Cerebellar cortex (tissue), 1 donor: Measurements from ENCODE around the gene TMED8.
"Not testable (repeated sequence)": the region's sequence is repeated elsewhere in the genome, so short reads cannot be mapped to it uniquely, and the experiment has no call there.

Source experiments
- DNase-seq: peaks from one replicate; pipeline ENCODE4 v3.0.0-alpha.2; 2015; ENCODE audit warnings: low spot score

Gene TMED8

DNA sequence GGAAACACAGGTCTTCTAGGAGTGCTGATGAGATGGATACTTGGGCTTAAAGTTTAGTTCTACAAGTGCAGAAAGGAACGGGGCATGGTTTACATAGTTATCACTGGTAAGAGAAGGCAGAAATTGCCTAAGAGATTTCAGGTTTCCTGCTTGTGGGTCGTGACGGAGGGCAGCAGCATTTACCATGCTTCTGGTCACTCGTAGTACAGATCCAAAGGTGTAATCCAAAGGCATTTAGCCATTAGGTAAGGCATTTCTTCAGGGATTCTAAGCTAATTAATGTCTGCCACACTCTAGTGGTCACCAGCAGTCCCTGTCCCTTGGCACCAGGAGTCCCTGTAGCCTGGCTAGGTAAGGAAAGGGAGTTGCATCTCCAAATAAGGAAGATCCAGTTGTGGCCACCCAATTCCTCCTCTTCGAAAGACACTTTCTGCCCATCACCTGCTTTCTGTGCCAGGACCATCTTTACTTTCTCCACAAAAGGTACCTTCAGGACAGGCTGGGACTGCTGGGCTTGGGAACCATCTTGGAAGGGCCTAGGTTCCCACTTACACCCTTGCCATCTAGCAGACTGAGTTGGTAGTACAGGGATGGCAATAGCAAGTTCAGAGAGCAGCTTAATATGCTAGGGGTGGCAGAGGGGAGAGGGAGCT lies 54.5 kb downstream of the TMED8 start:
- no peak for DNase-seq

DNA sequence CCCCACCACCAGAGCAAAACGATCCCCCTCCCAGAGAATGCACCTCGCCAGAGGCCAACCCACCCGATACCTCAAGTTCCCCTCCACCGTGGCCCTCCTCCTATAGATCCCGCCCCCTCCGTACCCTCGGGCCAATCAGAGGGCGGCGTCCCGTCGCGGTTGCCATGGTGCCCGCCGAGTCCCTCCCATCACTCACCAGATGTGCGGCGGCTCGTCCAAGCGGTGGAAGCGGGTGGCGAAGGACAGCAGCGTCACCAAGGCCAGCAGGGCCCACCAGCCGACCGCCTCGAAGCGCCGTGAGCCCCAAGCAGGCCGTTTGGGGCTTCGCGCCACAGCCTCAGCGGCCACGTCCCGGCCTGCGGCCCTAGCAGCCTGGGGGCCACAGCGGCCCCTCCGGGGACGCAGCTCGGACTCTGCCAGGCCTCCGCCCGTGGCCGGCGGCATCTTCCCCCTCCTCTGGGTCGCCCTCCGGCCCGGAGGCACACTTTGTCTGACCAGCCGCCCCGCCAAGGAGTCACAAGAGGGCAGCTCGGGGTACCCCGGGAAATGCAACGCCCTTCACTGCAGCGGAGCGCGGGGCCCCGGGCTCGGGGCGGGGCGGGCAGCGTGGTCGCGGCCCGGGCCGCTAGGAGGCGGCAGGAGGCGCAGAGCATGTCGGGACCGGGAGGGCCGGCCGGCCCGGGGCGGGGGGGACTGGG lies 56.5 kb downstream of the TMED8 start, which contains the start of gene POMT2:
TSS of gene POMT2 (minus strand) at position 646 of the 698 bp plus-strand sequence. CDS start at position 444, 202 bp downstream.
- DNase-seq, result peak; percentile 91

DNA sequence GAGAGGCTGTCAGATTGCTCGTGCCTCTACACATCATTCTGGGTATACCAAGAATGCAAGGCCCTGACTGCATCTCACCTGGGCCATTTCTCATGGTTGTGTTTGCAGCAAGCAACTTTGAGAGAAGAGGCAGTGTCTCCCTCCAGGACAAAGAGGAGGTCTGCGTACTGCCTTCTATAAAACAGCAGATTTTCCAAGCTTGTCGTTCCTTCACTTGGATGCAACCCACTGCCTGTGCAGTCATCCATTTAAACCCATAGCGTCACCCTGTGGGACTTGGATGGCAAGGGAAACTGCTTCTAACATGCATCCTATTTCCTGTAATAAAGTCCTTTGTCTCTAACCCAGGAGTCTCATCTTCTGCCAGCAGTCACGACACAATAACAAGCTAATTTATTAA lies 57.5 kb downstream of the TMED8 start:
- DNase-seq, result no peak

DNA sequence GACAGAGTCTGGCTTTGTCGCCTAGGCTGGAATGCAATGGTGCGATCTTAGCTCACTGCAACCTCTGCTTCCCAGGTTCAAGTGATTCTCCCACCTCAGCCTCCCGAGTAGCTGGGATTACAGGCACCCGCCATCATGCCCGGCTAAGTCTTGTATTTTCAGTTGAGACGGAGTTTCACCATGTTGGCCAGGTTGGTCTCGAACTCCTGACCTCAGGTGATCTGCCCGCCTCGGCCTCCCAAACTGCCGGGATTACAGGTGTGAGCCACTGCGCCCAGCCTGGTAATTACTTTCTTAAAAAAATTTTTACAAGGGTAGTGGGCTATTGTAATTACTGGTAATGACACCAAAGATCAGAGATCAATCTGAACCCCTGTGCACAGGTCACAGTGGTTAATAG lies 58.1 kb downstream of the TMED8 start:
- not testable (repeated sequence) for DNase-seq

DNA sequence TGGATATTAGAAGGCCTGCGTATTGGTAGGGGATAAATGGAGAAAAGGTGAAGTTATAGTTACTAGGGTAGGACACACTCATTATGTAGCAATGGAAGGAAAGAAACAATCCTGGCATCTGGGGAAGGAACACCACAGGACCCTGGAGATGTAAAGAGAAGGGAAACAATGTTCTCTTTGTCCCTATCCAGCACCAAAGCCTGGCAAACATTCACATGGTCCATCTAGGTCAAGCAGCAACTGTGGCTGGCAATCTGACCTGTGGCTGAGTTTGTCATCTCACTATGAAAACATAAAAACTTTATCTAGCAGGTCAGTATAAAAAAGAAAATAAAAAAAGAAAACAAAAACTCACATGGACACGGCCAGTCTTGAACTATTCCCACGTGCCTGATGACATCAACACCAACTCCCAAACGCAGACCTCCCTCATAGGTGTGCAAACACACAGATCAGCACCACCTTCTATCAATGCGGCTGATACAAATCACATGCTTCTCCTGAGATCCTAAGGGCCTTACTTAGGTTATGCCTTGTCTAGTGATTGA lies 58.8 kb downstream of the TMED8 start:
- DNase-seq, result no peak

DNA sequence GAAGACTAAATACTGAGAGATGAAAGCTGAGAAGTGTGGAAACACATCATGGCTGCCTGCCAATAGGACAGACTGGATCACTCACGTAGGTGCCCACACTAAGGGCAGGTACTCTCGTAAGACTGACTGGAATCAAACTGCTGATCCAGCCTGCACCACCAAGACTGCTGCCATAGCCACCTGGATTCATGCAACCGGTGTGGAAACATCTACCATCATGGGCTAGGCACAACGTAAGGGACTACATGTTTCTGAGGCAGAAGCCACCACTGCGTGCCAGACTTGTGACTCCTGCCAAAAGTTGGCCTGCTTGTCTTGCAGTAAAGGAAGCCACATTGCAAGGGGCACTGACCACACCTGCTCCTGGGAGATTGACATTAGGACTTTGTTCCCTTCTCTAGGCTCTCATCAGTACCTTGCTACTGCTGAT lies 60.0 kb downstream of the TMED8 start:
- no peak for DNase-seq

DNA sequence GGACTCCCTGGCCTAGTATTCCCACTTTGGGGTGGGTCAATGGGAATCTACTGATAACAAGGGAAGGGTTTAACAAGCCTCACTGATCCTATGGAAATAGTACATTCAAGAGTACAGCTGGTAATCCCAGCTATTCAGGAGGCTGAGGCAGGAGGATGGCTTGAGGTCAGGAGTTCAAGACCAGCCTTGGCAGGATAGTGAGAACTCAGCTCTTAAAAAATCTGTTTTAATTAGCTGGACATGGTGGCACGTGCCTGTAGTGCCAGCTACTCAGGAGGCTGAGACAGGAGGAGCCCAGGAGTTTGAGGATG lies 60.7 kb downstream of the TMED8 start:
- DNase-seq, result no peak

DNA sequence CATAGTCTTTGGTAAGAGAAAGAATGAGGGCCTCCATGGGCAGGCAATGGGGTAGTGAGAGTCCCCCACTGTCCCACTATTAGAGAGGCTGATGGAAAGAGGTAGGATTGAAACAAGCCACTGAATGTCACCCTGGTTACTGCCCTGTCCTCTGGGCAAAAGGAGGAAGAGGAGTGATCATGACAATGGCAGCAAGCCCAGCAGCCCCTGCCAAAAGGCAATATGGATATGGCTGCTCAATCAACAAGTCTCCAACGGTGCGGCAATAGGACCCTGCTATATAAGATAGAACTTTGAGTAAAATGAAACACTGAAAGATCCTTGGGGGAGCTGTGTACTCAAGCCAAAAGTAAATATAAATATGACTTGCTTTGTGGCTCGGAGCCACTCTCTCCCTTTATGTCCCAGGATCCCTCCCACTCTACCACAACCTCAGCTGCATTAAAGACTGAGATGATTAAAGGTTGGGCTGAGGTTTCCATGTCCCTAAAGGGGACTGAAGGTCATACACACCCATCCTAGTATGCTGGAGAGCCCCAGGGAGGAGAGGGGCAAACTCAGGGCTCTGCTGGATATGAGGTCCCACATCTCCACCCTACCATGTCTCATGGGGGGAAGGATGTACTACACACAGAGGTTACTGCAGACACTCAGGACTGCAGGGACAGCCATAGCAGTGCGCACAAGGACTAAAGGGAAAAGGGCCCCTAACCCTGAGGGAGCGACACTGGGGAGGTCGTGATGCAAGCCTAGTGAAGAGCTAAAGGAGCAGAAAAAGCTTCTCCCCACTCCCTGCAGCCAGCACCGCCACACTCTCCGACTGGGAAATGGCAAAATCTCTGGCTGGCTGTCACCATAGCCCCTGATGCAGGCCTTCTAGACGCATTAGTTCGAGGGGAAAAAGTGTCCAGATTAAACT lies 62.1 kb downstream of the TMED8 start:
- DNase-seq, result no peak

DNA sequence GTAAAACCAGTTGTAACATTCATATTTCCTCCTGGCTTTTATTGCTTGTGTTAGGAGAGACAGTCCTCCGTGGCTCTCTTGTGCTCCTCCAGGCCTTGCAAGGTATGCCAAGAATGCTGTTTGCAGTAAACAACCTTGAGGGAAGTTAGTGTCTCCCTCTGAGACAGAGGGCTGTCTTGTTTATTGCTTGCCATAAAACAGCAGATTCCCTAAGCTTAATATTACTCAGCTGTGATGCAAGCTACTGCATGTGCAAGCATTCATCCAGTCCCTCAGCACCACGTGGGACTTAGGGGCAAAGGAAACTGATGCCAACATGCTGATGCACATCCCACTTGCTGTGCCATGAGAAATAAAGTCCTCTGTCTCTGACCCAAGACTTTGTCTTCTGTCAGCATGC lies 62.9 kb downstream of the TMED8 start:
- DNase-seq, result no peak

DNA sequence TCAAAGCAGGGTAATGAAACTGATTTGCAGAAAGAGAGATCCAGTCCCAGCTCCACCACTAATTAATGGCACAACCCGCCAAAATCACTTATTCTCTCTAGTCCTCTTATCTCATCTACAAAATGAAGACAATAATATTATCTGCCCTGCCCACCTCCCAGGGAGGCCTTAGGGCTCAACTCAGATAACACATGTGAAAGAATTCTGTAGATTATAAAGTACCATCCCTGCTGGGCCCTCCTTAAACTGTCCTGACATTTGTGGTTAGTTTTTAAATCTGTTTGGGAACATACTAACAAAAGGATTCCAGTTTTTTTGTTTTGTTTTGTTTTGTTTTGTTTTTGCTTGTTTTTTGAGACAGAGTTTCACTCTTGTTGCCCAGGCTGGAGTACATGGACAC lies 63.5 kb downstream of the TMED8 start:
- no peak for DNase-seq

DNA sequence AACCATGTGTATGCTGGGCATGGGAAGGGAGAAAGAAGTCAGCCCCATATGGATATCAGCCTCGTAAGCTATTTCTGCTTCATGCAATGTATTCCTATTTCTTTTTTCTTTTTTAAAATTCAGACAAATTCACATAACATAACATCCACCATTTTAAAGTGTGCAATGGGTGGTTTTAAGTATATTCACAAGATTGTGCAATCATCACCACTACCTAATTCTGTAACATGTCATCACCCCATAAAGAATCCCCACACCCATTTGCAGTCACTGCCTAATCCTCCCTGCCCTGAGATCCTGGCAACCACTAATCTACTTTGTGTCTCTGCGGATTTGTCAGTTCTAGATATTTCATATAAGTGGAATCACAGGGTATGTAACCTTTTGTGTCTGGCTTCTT lies 65.7 kb downstream of the TMED8 start:
- DNase-seq, result no peak

DNA sequence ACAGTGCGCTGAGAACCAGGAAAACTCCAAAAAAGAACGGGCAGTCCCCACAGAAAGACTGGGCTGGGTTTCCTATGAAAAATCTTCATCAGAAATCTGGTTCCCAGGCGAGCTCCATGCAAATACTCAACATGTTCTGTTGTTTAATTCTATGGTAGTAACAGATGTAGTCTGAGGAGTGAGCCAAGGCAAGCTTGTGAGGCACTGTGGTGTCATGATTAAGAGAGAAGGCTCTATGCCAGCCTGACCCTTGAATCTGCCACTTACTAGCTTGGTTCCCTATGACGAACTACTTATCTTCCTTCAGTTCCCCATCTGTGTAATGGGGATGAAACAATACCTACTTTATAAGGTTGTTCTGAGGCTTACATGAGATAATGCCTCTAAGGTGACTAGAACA lies 66.9 kb downstream of the TMED8 start:
- DNase-seq, result no peak

DNA sequence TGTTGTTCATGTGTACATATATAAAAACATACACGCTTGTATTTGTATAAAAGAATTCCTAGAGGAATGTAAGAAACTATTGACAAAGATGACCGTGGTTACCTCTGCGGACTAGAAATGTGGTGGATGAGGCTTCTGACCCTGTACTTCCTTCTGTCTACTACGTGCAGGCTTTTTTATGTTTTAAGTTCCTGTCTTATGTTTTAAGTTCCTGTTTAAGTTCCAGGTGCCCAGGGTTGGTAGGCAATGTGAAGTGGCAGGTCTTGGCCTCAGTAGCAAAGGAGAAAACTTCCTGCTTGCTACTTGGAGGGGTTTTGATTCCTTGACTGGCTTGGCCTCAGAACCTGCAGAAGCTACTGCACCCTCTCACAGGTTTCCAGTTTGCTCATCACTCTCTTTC lies 67.8 kb downstream of the TMED8 start:
- no peak for DNase-seq

DNA sequence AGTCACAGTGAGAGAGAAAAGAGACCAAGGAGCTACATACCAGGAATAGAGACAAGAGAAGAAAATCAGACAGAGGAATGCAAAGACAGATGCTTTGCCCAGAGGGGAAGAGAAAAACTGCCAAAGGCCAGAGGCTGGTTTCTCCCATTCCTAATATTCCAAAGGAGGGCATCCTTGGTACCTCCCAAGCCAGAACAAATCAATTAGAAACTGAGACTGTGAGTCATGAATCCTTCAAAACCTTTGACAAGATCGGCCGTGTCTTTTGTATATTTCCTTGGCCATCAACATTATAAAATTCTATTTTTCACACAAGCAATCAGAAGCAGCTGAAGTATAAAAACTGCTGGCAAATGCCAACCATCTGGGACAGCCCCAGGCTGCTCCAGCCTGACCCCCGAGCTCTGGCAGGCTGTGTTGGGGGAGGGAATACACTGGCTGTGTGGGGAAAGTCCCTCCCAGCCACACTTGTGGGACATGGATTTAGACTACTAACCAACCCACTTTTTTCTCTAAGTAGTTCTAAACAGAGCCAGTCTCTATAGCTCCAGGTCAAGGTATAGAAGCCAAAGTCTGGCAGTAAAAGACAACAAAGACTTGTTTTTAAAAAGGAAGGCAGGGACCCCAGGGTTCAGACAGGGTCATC lies 69.9 kb downstream of the TMED8 start:
- DNase-seq, result no peak

DNA sequence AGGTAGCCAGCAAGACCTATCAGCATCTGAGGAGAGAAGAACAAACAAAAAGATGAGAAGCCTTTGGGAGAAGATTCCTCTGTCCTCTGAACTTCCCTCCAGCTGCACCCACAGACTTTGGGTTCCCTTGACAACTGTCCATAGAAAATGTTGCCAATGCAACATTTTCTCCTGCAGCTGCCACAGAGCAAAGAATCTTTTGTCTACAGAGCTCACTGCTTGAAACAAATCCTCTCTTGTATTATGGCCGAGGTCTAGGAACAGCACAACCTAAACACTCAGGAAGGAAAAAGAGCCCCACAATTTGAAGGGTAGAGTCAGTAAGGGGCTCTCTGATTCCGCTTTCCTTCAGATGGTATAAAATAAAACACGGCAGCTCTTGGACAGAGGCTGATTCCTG lies 70.5 kb downstream of the TMED8 start:
- no peak for DNase-seq

DNA sequence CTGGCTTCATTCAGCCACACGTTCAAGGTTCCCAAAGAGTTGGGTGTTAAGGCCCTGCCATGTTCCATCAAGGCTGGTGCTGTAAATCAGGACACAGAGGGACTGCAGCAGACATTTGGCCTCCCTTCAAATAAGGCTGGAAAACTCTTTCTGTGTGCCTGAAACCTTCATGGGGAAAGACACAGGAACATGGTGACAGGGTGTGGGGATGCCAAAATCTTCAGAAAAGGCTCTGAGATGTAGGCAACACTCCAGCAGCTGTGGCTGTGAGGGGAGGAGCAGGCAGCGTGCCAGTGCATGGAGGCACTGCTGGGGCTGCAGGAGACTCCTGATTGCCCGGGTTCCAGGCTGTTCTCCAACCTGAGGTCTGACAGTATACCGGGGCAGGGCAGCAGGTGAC lies 71.2 kb downstream of the TMED8 start:
- no peak for DNase-seq

DNA sequence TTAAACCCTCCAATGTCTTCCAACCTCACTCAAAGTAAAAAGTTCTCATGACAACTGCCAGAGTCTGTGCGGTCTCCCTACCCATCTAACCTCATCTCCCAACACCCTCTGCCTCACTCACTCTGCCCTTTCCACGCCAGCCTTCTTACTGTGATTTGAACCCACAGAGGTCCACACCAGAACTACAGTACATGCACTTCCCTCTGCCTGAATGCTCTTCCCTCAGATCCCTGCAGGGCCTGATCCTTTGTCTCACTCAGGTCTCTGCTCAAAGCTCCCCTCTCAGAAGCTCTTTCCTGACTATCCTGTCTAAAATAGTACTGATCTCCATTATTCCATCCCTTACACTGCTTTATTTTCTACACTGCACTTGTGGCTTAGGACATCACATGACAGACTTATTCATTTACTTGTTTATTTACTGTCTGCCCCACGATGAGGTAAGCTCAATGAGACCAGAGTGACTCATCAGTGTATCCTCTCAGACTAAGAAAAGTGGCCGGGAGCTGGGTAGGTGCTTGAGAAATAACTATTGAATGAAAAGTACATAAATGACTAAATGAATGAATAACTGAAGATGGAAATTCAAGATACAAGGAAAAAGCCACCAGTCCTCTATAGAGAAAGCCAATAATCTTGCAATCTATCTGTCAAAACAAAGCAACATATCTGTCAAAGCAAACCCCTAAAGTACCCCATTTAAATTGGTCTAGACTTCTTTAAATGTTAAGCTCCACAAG lies 73.3 kb downstream of the TMED8 start:
- no peak for DNase-seq

DNA sequence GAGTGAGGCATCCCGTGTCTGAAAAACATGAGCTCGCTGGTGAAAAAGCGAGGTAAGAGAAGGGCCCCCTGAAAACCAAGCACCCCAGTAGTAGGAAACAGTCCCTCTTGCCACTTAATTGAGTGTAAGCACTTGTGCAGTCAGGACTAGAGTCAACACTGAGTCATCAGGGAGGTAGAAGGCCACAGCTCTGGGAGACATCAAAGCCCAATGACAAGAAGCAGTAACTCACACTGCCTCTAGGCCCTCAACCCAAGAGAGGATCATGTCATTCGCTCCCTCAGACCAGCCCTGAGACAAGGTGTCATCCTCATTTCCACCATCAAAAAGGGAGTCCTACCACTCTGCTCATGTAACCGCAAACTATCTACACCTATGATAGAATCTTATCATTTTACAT lies 74.0 kb downstream of the TMED8 start:
- DNase-seq, result no peak

DNA sequence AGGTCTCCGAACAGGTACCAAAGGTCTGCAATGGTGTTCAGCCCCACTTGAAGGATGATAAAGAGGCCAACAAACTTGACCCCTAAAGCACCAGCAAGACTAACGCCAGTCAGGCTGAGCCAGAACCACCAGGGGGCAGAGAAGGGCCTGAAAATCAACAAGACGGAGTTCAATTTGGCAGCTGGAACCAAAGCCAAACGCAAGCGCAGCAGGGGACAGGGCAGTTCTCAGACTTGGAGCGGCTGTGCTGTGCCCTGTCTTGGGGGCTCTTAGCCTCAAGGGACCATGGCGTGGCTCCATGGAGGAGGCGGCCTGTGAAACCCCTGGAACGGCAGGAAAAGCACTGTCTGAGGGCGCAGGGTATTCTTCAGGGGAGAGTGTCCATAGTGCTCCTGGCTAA lies 75.8 kb downstream of the TMED8 start:
- peak; percentile 79 for DNase-seq

DNA sequence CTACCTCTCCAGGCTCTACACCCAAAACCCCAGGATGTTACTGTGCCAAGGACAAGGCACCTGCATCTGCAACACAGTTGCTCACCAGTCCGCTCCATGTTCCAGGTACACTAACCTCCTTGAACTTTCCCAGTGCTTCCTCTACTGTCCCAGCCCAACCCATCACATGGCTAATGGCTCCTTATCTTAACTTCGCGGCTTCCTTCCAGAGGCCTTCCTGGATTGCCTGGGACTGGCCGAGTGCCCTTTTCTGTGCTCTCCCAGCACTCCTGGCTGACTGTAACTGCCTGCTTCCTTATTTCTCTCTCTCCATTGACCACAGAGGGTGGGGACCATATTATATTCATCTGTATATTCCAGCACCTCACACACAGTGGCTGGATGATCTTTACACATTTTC lies 77.1 kb downstream of the TMED8 start:
- no peak for DNase-seq

DNA sequence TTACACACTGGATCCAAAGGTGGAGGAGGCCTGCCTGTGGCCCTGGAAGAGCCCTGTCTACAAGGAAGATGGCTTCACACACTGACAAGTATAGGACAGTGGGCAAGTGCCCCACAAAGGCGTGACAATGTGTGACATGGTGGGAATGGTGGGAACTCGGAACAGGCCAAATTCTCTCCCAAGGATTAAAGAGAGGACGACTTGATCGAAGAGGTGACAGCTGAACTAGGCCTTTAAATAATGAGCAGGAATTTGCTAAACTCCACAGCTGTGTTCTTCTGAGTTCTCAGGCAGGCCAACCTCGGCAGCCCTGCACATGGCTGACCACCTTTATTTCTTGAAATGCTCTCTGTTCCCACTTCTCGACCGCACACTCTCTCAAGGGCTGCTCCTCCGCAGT lies 80.0 kb downstream of the TMED8 start:
- no peak for DNase-seq
